Hepatocyte (in vitro differentiated cells): ENCODE measurements around the gene CARMIL1.

Source experiments
- EZH2 ChIP-seq: fragments of 200-600 bp; sonication (generic); IDR thresholded peaks from 2 replicates; pipeline ENCODE4 v1.6.1; 2016; ENCODE audit warnings: antibody characterized with exemption, mild to moderate bottlenecking, borderline replicate concordance
- TF ChIP-seq, protein P1 (sequence below): fragments of 200-600 bp; sonication (generic); IDR thresholded peaks from 2 replicates; pipeline ENCODE4 v1.5.1; 2016; ENCODE audit warnings: antibody characterized with exemption, mild to moderate bottlenecking; ENCODE audit not compliant: poor library complexity

DNA sequence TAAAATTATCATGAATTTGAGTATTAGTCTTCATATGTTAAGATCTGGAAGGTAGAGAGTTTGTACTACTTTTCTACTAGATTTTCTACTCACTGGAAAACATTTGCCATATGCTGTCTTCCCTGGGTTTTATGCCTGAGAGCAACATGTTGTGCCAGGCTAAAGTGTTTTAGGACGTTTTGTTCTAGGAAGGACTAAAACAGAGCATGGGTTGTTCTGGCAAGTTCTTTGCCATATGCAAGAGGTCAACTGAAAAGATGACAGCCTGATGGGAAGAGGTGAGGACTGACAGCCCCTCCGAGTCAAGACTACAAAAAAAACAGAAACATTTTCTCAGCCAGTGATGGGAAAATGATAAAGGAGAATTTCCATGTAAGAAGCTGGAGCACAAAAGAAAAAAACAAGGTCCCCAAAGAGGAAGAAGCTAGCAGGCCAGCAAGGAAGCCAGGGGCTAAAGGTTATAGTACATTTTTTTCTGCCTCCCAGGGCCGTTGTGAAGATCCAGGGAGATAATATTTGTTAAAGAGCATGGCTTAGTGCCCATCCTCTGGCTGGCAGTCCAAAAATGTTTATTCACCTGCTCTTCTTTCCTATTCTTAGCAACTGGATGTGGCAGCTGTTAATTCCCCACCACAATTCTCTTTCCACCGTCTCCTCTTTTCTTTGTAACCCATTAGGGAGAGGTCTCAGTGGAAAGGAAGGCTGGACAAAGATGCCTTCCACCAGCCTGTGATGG is 380.6 kb downstream of the CARMIL1 start:
- TF ChIP-seq, protein P1, sequence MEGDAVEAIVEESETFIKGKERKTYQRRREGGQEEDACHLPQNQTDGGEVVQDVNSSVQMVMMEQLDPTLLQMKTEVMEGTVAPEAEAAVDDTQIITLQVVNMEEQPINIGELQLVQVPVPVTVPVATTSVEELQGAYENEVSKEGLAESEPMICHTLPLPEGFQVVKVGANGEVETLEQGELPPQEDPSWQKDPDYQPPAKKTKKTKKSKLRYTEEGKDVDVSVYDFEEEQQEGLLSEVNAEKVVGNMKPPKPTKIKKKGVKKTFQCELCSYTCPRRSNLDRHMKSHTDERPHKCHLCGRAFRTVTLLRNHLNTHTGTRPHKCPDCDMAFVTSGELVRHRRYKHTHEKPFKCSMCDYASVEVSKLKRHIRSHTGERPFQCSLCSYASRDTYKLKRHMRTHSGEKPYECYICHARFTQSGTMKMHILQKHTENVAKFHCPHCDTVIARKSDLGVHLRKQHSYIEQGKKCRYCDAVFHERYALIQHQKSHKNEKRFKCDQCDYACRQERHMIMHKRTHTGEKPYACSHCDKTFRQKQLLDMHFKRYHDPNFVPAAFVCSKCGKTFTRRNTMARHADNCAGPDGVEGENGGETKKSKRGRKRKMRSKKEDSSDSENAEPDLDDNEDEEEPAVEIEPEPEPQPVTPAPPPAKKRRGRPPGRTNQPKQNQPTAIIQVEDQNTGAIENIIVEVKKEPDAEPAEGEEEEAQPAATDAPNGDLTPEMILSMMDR: no peak
- TF ChIP-seq EZH2: no peak
